Endothelial cell (in vitro differentiated cells): Measurements from ENCODE around the gene ACBD3. TPM values are rescaled to one million over a fixed set of nuclear protein-coding genes. Genes with fewer than 3 reads are reported as not detected.
A peak's percentile ranks its signal among the peaks of the same experiment; 100 is the strongest.

Experiments used
- DNase-seq: peaks from one replicate; pipeline ENCODE4 v3.0.0; 2021; ENCODE audit warnings: low spot score
- H3K27ac Mint-ChIP-seq: one replicate; pipeline ENCODE4 v1.8.0; 2021; ENCODE audit warnings: mixed read lengths, inconsistent platforms; ENCODE audit not compliant: unreplicated experiment
- H3K27me3 Mint-ChIP-seq: one replicate; pipeline ENCODE4 v1.8.0; 2021; ENCODE audit warnings: mild to moderate bottlenecking, moderate library complexity, mixed read lengths, inconsistent platforms; ENCODE audit not compliant: unreplicated experiment
- H3K36me3 Mint-ChIP-seq: one replicate; pipeline ENCODE4 v1.8.0; 2021; ENCODE audit warnings: mild to moderate bottlenecking, low read depth, mixed read lengths, inconsistent platforms; ENCODE audit not compliant: unreplicated experiment
- H3K4me1 Mint-ChIP-seq: one replicate; pipeline ENCODE4 v1.8.0; 2021; ENCODE audit warnings: mild to moderate bottlenecking, mixed read lengths, inconsistent platforms; ENCODE audit not compliant: unreplicated experiment
- H3K4me3 Mint-ChIP-seq: one replicate; pipeline ENCODE4 v1.8.0; 2021; ENCODE audit warnings: mild to moderate bottlenecking, mixed read lengths, inconsistent platforms; ENCODE audit not compliant: unreplicated experiment
- H3K9me3 Mint-ChIP-seq: one replicate; pipeline ENCODE4 v1.8.0; 2021; ENCODE audit warnings: mixed read lengths, inconsistent platforms; ENCODE audit not compliant: unreplicated experiment
- CTCF ChIP-seq: fragments of 200-600 bp; sonication (generic); IDR thresholded peaks from one replicate; pipeline ENCODE4 v1.5.0; 2021; ENCODE audit warnings: antibody characterized with exemption; ENCODE audit not compliant: unreplicated experiment
- total RNA-seq: library from RNA; stranded (reverse); fragmentation: NEBNext Ultra II Directional; extraction: Animal tissue kit (Norgen Biotek cat#: 25700); gene quantifications from one replicate; pipeline ENCODE4 v1.2.1, GENCODE V29; 2021; ENCODE audit not compliant: unreplicated experiment

Gene ACBD3
- total RNA-seq, 1 donor from 2014 or later: 27.4 TPM

GRCh38 chr1:226187019-226187322 lies 430 bp upstream of the ACBD3 start:
- Mint-ChIP-seq H3K4me1 (peaks cover 20% of the 10 kb centered on the region), H3K27me3 (peaks cover 3% of the 10 kb centered on the region), H3K4me3 (peak overlapping the region; percentile 94), H3K27ac (peak overlapping the region; percentile 70), H3K9me3 (no peaks in the 10 kb centered on the region), H3K36me3 (peaks cover 10% of the 10 kb centered on the region)
- DNase-seq: no peak
- TF ChIP-seq CTCF: no peak

GRCh38 chr1:226185141-226186036 lies 1.2 kb downstream of the ACBD3 start:
- H3K9me3 Mint-ChIP-seq: no peaks in the 10 kb centered on the region
- H3K4me3 Mint-ChIP-seq: peak overlapping the region; percentile 99
- DNase-seq: no peak
- H3K4me1 Mint-ChIP-seq: peaks cover 20% of the 10 kb centered on the region
- H3K36me3 Mint-ChIP-seq: peaks cover 10% of the 10 kb centered on the region
- H3K27ac Mint-ChIP-seq: peak overlapping the region; percentile 97
- TF ChIP-seq CTCF: no peak
- H3K27me3 Mint-ChIP-seq: peaks cover 3% of the 10 kb centered on the region

GRCh38 chr1:226181996-226182714 lies 4.4 kb downstream of the ACBD3 start:
- peaks cover 21% of the 10 kb centered on the region for H3K4me1 Mint-ChIP-seq
- H3K36me3 Mint-ChIP-seq: peaks cover 10% of the 10 kb centered on the region
- no peak overlapping the region for H3K27ac Mint-ChIP-seq
- no peaks in the 10 kb centered on the region for H3K9me3 Mint-ChIP-seq
- DNase-seq: peak; percentile 13
- TF ChIP-seq CTCF: no peak
- H3K27me3 Mint-ChIP-seq: peaks cover 3% of the 10 kb centered on the region
- no peak overlapping the region for H3K4me3 Mint-ChIP-seq

DNA sequence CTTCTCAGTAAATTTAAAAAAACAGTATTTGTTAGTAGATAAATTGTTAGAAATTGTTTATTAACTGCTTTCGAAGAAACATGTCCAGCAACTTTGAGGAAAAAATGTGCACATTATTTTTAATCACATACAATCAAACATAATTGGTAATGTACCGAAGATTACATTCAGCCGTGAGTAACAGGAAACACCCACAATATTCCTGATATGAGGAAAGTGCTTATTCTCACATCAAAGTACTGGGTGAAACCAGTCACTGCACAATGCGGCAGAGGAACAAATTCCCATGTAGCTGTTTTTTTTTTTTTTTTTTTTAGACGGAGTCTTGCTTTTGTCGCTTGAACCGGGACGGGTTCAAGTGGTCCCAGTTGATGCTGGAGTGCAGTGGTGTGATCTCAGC lies 9.7 kb downstream of the ACBD3 start:
- H3K36me3 Mint-ChIP-seq: no peaks in the 10 kb centered on the region
- H3K4me1 Mint-ChIP-seq: peaks cover 4% of the 10 kb centered on the region
- DNase-seq: no peak
- TF ChIP-seq CTCF: no peak
- no peaks in the 10 kb centered on the region for H3K9me3 Mint-ChIP-seq
- no peak overlapping the region for H3K27ac Mint-ChIP-seq
- H3K27me3 Mint-ChIP-seq: no peaks in the 10 kb centered on the region
- H3K4me3 Mint-ChIP-seq: no peak overlapping the region

DNA sequence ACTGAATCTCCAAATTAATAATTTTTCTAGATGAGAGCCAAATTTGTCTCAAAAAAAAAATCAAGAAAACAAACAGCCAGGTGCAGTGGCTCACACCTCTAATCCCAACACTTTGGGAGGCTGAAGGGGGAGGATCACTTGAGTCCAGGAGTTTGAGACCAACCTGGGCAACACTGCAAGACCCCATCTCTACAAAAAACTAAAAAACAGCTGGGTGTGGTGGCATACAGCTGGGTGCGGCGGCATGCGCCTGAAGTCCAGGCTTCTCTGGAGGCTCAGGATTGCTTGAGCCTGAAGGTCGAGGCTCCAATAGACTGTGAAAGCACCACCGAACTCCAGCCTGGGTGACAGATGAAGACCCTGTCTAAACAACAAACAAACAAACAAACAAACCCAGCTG lies 14.0 kb downstream of the ACBD3 start:
- Mint-ChIP-seq H3K4me3 (no peak overlapping the region), H3K36me3 (no peaks in the 10 kb centered on the region), H3K4me1 (no peaks in the 10 kb centered on the region), H3K27ac (no peak overlapping the region), H3K9me3 (no peaks in the 10 kb centered on the region), H3K27me3 (no peaks in the 10 kb centered on the region)
- DNase-seq: no peak
- TF ChIP-seq CTCF: no peak
